Esophagus muscularis mucosa (tissue), 3 donors: ENCODE data around the gene DSN1.

Experiments used
- CTCF ChIP-seq, 3 experiments: fragments of 200-600 bp in 2 of 3; fragments of 450-650 bp in 1 of 3; sonication (generic) in 2 of 3; IDR thresholded peaks; one replicate each; pipeline ENCODE4 v1.5.1; 2017 to 2019; ENCODE audit warnings: antibody characterized with exemption in 3 of 3, mild to moderate bottlenecking in 2 of 3, moderate library complexity in 1 of 3
- POLR2A ChIP-seq: fragments of 450-650 bp; IDR thresholded peaks from one replicate; pipeline ENCODE4 v1.6.1; 2017; ENCODE audit warnings: antibody characterized with exemption, moderate library complexity, mild to moderate bottlenecking, low read depth
- POLR2AphosphoS5 ChIP-seq, 2 donors: sonication (generic); formaldehyde crosslinking; IDR thresholded peaks; one replicate each; pipeline ENCODE4 v1.6.1; 2017; ENCODE audit warnings: antibody characterized with exemption in 2 of 2

DNA sequence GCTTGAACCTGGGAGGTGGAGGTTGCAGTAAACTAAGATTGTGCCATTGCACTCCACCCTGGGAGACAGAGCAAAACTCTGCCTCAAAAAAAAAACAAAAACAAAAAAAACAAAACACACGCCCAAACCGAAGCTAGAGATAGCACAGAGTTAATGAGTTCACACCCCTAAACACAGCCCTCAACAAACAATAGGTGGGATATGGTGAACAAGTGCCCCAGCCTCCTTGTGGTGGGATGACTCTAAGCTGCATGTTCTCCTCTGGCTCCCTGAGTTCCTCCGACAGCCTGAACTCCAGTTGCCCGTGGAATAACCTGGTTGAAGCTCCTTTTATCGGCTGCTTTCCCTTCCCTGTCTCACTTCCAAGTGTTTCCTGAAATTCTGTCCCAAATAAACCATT lies 22.1 kb upstream of the DSN1 start:
- TF ChIP-seq CTCF (IDR thresholded peaks at IDR 0.05) (no peak), POLR2A (no peak), POLR2AphosphoS5 (IDR thresholded peaks at IDR 0.05) (no peak)
